HG02642 (cell line): ENCODE data around the gene SSBP2.
"Not testable (repeated sequence)": the region's sequence is repeated elsewhere in the genome, so short reads cannot be mapped to it uniquely, and the experiment has no call there.

ENCODE experiments used
- ATAC-seq: cut with Tn5 transposase; IDR thresholded peaks from one replicate; pipeline ENCODE4 v1.9.1; 2021; ENCODE audit warnings: mild to moderate bottlenecking; ENCODE audit not compliant: unreplicated experiment, poor library complexity

SSBP2 gene

GRCh38 chr5:81607693-81608092 is 143.2 kb downstream of the SSBP2 start:
- ATAC-seq = no peak

- no peak for ATAC-seq
Measured at GRCh38 chr5:81606150-81606549, 144.7 kb downstream of the SSBP2 start.

- ATAC-seq = no peak
Measured at GRCh38 chr5:81605299-81605698, 145.6 kb downstream of the SSBP2 start.

- ATAC-seq = no peak
Measured at GRCh38 chr5:81604193-81604592, 146.7 kb downstream of the SSBP2 start.

GRCh38 chr5:81601919-81602318 is 149.0 kb downstream of the SSBP2 start:
- no peak for ATAC-seq

- not testable (repeated sequence) for ATAC-seq
Measured at GRCh38 chr5:81592085-81592484, 158.8 kb downstream of the SSBP2 start.

- ATAC-seq = no peak
Measured at GRCh38 chr5:81590498-81591384, 160.2 kb downstream of the SSBP2 start.

GRCh38 chr5:81579262-81579924 is 171.5 kb downstream of the SSBP2 start:
- ATAC-seq = no peak

GRCh38 chr5:81577091-81577490 is 173.8 kb downstream of the SSBP2 start:
- ATAC-seq = no peak

GRCh38 chr5:81575924-81576323 is 175.0 kb downstream of the SSBP2 start:
- ATAC-seq = no peak

GRCh38 chr5:81572201-81572600 is 178.7 kb downstream of the SSBP2 start:
- ATAC-seq = no peak

GRCh38 chr5:81558188-81558587 is 192.7 kb downstream of the SSBP2 start:
- no peak for ATAC-seq

- no peak for ATAC-seq
Measured at GRCh38 chr5:81556809-81557208, 194.1 kb downstream of the SSBP2 start.

GRCh38 chr5:81555865-81556264 is 195.0 kb downstream of the SSBP2 start:
- no peak for ATAC-seq

GRCh38 chr5:81554647-81555046 is 196.2 kb downstream of the SSBP2 start:
- no peak for ATAC-seq

GRCh38 chr5:81553567-81554212 is 197.2 kb downstream of the SSBP2 start:
- ATAC-seq = no peak

- no peak for ATAC-seq
Measured at GRCh38 chr5:81552852-81553566, 197.9 kb downstream of the SSBP2 start.

GRCh38 chr5:81549123-81549522 is 201.8 kb downstream of the SSBP2 start:
- ATAC-seq = no peak

GRCh38 chr5:81547001-81547400 is 203.9 kb downstream of the SSBP2 start:
- ATAC-seq = no peak

GRCh38 chr5:81545911-81546310 is 205.0 kb downstream of the SSBP2 start:
- no peak for ATAC-seq
